ENCODE data around the gene SERINC4.
"Not testable (repeated sequence)": the region's sequence is repeated elsewhere in the genome, so short reads cannot be mapped to it uniquely, and the experiment has no call there.

- TF ChIP-seq ZNF274 (IDR thresholded peaks at IDR 0.05; ENCODE audit: low read depth, low read length); YY1 (IDR thresholded peaks at IDR 0.05; ENCODE audit: insufficient read depth, insufficient read length): not testable (repeated sequence)
These were observed 15.0 kb upstream of the SERINC4 start for GRCh38 chr15:43815064-43815463.
